Esophagus squamous epithelium (tissue), 5 donors: ENCODE results near the gene AOX1. TPM values are rescaled to one million over a fixed set of nuclear protein-coding genes. Genes with fewer than 3 reads are reported as not detected.
"Not testable (repeated sequence)": the region's sequence is repeated elsewhere in the genome, so short reads cannot be mapped to it uniquely, and the experiment has no call there.

Experiments used
- DNase-seq: peaks from one replicate; lab custom pipeline; 2025; lab: John Stamatoyannopoulos, UW
- H3K27ac ChIP-seq, 4 donors: fragments of 200-600 bp; sonication (generic); one replicate each; pipeline ENCODE4 v1.5.1; 2016 to 2019; ENCODE audit warnings: mild to moderate bottlenecking in 1 of 4
- H3K27me3 ChIP-seq, 4 donors: fragments of 200-600 bp; sonication (generic); 1 replicate in 3 of 4; 2 replicates in 1 of 4; pipeline versions ENCODE4 v1.5.1 to v1.6.0; 2017 to 2021; ENCODE audit warnings: antibody characterized with exemption in 1 of 4
- H3K36me3 ChIP-seq, 3 donors: fragments of 200-600 bp; sonication (generic); one replicate each; pipeline ENCODE4 v1.5.1; 2016 to 2019
- H3K4me1 ChIP-seq, 3 donors: fragments of 200-600 bp; sonication (generic); one replicate each; pipeline ENCODE4 v1.5.1; 2017 to 2019
- H3K4me3 ChIP-seq, 4 donors: fragments of 200-600 bp; sonication (generic); 1 replicate in 3 of 4; 2 replicates in 1 of 4; pipeline ENCODE4 v1.5.1; 2016 to 2019; ENCODE audit warnings: mild to moderate bottlenecking in 2 of 4, moderate library complexity in 1 of 4
- H3K9me3 ChIP-seq, 3 donors: fragments of 200-600 bp; sonication (generic); one replicate each; pipeline ENCODE4 v1.5.1; 2016 to 2019
- POLR2A ChIP-seq, 4 donors: fragments of 450-650 bp; IDR thresholded peaks; one replicate each; pipeline ENCODE4 v1.6.1; 2017; ENCODE audit warnings: antibody characterized with exemption in 4 of 4, mild to moderate bottlenecking in 4 of 4, moderate library complexity in 3 of 4
- WGBS, 2 donors: methylation state at CpG; one replicate each; pipeline ENCODE4 v1.1.5; 2018; 5-methylcytosine and 5-hydroxymethylcytosine counted together
- intact Hi-C: fragments of 100-400 bp; cut with DNase I; formaldehyde crosslinking; loops from one replicate; pipeline ENCODE4 v1.15.0; 2022
- total RNA-seq, 4 donors: library from RNA; depleted of rRNA; stranded (reverse); fragments of >200 nt; gene quantifications; one replicate each; pipeline ENCODE4 v1.1.0, GENCODE V29; 2016
- TF ChIP-seq, protein P1 (sequence below), 6 experiments: fragments of 450-650 bp in 4 of 6; fragments of 200-600 bp in 2 of 6; sonication (generic) in 2 of 6; IDR thresholded peaks; one replicate each; pipeline ENCODE4 v1.5.1; 2016 to 2019; ENCODE audit warnings: antibody characterized with exemption in 6 of 6, mild to moderate bottlenecking in 4 of 6, moderate library complexity in 4 of 6
- donor health status: DM: yes; HTN: yes; CAD: no.

AOX1 gene
- total RNA-seq, 4 donors from 2014 or later: 3.2 to 69.4 (median 14.6) TPM

- no peak overlapping the region for H3K4me3 ChIP-seq
- TF ChIP-seq, protein P1, sequence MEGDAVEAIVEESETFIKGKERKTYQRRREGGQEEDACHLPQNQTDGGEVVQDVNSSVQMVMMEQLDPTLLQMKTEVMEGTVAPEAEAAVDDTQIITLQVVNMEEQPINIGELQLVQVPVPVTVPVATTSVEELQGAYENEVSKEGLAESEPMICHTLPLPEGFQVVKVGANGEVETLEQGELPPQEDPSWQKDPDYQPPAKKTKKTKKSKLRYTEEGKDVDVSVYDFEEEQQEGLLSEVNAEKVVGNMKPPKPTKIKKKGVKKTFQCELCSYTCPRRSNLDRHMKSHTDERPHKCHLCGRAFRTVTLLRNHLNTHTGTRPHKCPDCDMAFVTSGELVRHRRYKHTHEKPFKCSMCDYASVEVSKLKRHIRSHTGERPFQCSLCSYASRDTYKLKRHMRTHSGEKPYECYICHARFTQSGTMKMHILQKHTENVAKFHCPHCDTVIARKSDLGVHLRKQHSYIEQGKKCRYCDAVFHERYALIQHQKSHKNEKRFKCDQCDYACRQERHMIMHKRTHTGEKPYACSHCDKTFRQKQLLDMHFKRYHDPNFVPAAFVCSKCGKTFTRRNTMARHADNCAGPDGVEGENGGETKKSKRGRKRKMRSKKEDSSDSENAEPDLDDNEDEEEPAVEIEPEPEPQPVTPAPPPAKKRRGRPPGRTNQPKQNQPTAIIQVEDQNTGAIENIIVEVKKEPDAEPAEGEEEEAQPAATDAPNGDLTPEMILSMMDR (IDR thresholded peaks at IDR 0.05): no peak
- no peak for TF ChIP-seq POLR2A (IDR thresholded peaks at IDR 0.05)
- H3K27me3 ChIP-seq: no peaks in the 10 kb centered on the region
- intact Hi-C loops: no loop called here
- H3K9me3 ChIP-seq: no peaks in the 10 kb centered on the region
- H3K27ac ChIP-seq: no peak overlapping the region
- peaks cover 0 to 24% (median 0%) of the 10 kb centered on the region in 3 donors for H3K36me3 ChIP-seq
- DNase-seq: no peak
- H3K4me1 ChIP-seq: no peaks in the 10 kb centered on the region
- WGBS, 2 donors: 61 to 67% methylated on average over 2 of the region's 2 CpGs
Measured at GRCh38 chr2:200625282-200625681, 39.5 kb downstream of the AOX1 start.

DNA sequence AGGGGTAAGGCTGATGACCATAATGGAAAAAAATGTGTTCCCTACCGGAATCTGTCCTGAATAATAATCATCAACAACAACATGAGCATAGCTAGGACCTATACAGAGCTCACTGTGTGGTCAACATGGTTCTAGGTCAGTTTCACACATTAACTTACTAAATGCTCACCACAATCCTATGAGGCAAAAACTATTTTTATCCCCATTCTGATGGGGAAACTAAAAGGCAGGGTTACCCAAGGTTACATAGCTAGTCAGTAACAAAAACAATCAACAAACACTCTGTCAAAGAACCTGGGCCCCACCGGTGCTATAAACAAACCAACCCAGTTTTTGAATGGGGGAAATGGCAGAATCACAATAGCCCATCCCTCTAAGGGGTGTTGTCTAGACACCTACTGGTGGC is 40.1 kb downstream of the AOX1 start:
- TF ChIP-seq POLR2A (IDR thresholded peaks at IDR 0.05): no peak
- TF ChIP-seq, protein P1 (IDR thresholded peaks at IDR 0.05): no peak
- intact Hi-C loops: no loop called here
- WGBS, 2 donors: 62 to 65% methylated on average over 2 of the region's 2 CpGs
- no peak for DNase-seq
- Histone ChIP-seq H3K36me3 (peaks cover 0 to 24% (median 0%) of the 10 kb centered on the region in 3 donors), H3K4me3 (no peak overlapping the region), H3K4me1 (no peaks in the 10 kb centered on the region), H3K9me3 (no peaks in the 10 kb centered on the region), H3K27me3 (no peaks in the 10 kb centered on the region), H3K27ac (no peak overlapping the region)

- H3K27me3 ChIP-seq: no peaks in the 10 kb centered on the region
- TF ChIP-seq, protein P1 (IDR thresholded peaks at IDR 0.05): no peak
- TF ChIP-seq POLR2A (IDR thresholded peaks at IDR 0.05): no peak
- 53 to 56% methylated on average over 3 of the region's 4 CpGs for WGBS, 2 donors
- DNase-seq: no peak
- H3K27ac ChIP-seq: no peak overlapping the region
- peaks cover 0 to 24% (median 0%) of the 10 kb centered on the region in 3 donors for H3K36me3 ChIP-seq
- no peaks in the 10 kb centered on the region for H3K4me1 ChIP-seq
- intact Hi-C loops: no loop called here
- no peaks in the 10 kb centered on the region for H3K9me3 ChIP-seq
- no peak overlapping the region for H3K4me3 ChIP-seq
Measured at GRCh38 chr2:200627110-200627770, 41.4 kb downstream of the AOX1 start.

DNA sequence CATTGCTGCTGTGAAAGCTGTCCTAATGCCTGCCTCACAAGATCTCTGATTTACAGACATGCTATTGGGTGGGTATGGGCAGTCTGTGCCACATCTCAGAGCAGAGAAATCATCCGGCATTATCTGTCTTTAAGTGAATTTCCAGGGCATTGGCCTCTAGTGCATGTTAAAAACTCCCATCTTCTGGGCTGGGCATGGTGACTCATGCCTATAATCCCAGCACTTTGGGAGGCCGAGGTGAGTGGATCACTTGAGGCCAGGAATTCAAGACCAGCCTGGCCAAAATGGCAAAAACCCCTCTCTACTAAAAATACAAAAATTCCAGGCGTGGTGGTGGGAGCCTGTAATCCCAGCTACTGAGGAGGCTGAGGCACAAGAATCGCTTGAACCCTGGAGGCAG is 42.6 kb downstream of the AOX1 start:
- H3K9me3 ChIP-seq, H3K4me1 ChIP-seq, DNase-seq, H3K27me3 ChIP-seq, H3K4me3 ChIP-seq, intact Hi-C loops, H3K27ac ChIP-seq: not testable (repeated sequence)
- WGBS, 2 donors: 47 to 53% methylated on average over 3 of the region's 4 CpGs
- H3K36me3 ChIP-seq: peaks cover 0 to 21% (median 0%) of the 10 kb centered on the region in 3 donors

DNA sequence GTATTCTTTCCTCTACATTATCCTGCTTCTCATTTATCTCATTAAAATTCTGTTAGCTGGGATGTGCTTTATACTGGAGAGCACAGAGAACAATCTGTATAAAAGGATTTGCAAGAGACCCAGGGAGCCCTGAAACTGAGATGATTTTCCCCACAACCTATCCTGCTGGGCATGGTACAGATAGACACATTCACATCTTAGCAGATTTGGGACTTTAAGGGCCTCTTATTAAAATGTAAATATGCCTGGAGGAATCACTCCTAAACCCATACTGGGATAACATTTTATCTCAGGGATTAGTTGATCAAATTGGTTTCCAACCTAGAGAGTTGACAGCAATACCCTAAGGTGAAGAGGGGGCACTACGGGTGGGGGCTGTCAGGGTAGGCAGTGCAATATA is 45.5 kb downstream of the AOX1 start:
- no peak for DNase-seq
- H3K27ac ChIP-seq: no peak overlapping the region
- TF ChIP-seq, protein P1 (IDR thresholded peaks at IDR 0.05): no peak
- H3K27me3 ChIP-seq: no peaks in the 10 kb centered on the region
- intact Hi-C loops: no loop called here
- H3K9me3 ChIP-seq: no peaks in the 10 kb centered on the region
- H3K4me3 ChIP-seq: no peak overlapping the region
- 43 to 50% methylated on average over 1 of the region's 1 CpG for WGBS, 2 donors
- peaks cover 0 to 23% (median 0%) of the 10 kb centered on the region in 3 donors for H3K36me3 ChIP-seq
- no peaks in the 10 kb centered on the region for H3K4me1 ChIP-seq
